ENCODE results near the gene CRB2.
A peak's percentile ranks its signal among the peaks of the same experiment; 100 is the strongest.

CRB2 gene

GRCh38 chr9:123355761-123356431 lies at the start of gene CRB2:
Gene CRB2, plus strand, starts transcription at chr9:123356197. Its CDS starts 64 bp downstream, at chr9:123356261.
- no peak for DNase-seq

GRCh38 chr9:123309611-123310010 lies 46.4 kb upstream of the CRB2 start:
- DNase-seq, result no peak

GRCh38 chr9:123310551-123311249 lies 45.3 kb upstream of the CRB2 start:
- DNase-seq, result no peak

- no peak for DNase-seq
These were observed 44.7 kb upstream of the CRB2 start for GRCh38 chr9:123311250-123311752.

GRCh38 chr9:123312306-123312877 lies 43.6 kb upstream of the CRB2 start:
- no peak for DNase-seq

- DNase-seq, result no peak
These were observed 41.4 kb upstream of the CRB2 start for GRCh38 chr9:123314617-123315016.

GRCh38 chr9:123315635-123316034 lies 40.4 kb upstream of the CRB2 start:
- DNase-seq, result no peak

- no peak for DNase-seq
These were observed 39.8 kb upstream of the CRB2 start for GRCh38 chr9:123316053-123316718.

- no peak for DNase-seq
These were observed 37.8 kb upstream of the CRB2 start for GRCh38 chr9:123318202-123318601.

- DNase-seq, result no peak
These were observed 37.0 kb upstream of the CRB2 start for GRCh38 chr9:123318961-123319421.

- DNase-seq, result no peak
These were observed 36.3 kb upstream of the CRB2 start for GRCh38 chr9:123319541-123320339.

GRCh38 chr9:123320814-123321213 lies 35.2 kb upstream of the CRB2 start:
- no peak for DNase-seq

GRCh38 chr9:123321616-123322272 lies 34.3 kb upstream of the CRB2 start:
- no peak for DNase-seq

GRCh38 chr9:123322273-123323195 lies 33.5 kb upstream of the CRB2 start:
- peak; percentile 23 for DNase-seq

GRCh38 chr9:123323196-123324013 lies 32.6 kb upstream of the CRB2 start:
- no peak for DNase-seq

- DNase-seq, result no peak
These were observed 31.2 kb upstream of the CRB2 start for GRCh38 chr9:123324767-123325183.

GRCh38 chr9:123326187-123326586 lies 29.8 kb upstream of the CRB2 start:
- no peak for DNase-seq

- no peak for DNase-seq
These were observed 29.3 kb upstream of the CRB2 start for GRCh38 chr9:123326662-123327093.

- no peak for DNase-seq
These were observed 28.3 kb upstream of the CRB2 start for GRCh38 chr9:123327697-123328100.
